ENCODE results near the gene SLC8A3. TPM values are rescaled to one million over a fixed set of nuclear protein-coding genes. Genes with fewer than 3 reads are reported as not detected.

SLC8A3 gene
- total RNA-seq, 6 experiments from 2014 or later, result not detected

GRCh38 chr14:70107309-70107708 is 81.4 kb downstream of the SLC8A3 start:
- Mint-ChIP-seq H3K4me1 (ENCODE audit: low read depth) (no peaks in the 10 kb centered on the region), H3K36me3 (ENCODE audit: low read depth) (no peaks in the 10 kb centered on the region), H3K27me3 (ENCODE audit: insufficient read depth) (no peaks in the 10 kb centered on the region; the same call in 1 of the 2 replicates), H3K9me3 (peaks cover 10% of the 10 kb centered on the region), H3K27ac (no peak overlapping the region), H3K4me3 (no peak overlapping the region)
- TF ChIP-seq CTCF (IDR thresholded peaks at IDR 0.05), result no peak
- DNase-seq, result no peak

- Mint-ChIP-seq H3K36me3 (ENCODE audit: low read depth) (no peaks in the 10 kb centered on the region), H3K27ac (no peak overlapping the region), H3K27me3 (ENCODE audit: insufficient read depth) (peaks cover 1% of the 10 kb centered on the region), H3K9me3 (peaks cover 5% of the 10 kb centered on the region; the same call in 1 of the 2 replicates), H3K4me1 (ENCODE audit: low read depth) (no peaks in the 10 kb centered on the region; the same call in 1 of the 2 replicates), H3K4me3 (no peak overlapping the region)
- DNase-seq, result no peak
- TF ChIP-seq CTCF (IDR thresholded peaks at IDR 0.05), result no peak
Measured at GRCh38 chr14:70100071-70100470, 88.7 kb downstream of the SLC8A3 start.

- Mint-ChIP-seq H3K36me3 (ENCODE audit: low read depth) (no peaks in the 10 kb centered on the region), H3K4me3 (no peak overlapping the region), H3K27ac (no peak overlapping the region), H3K4me1 (ENCODE audit: low read depth) (no peaks in the 10 kb centered on the region; the same call in 1 of the 2 replicates), H3K9me3 (peaks cover 5% of the 10 kb centered on the region; the same call in 1 of the 2 replicates), H3K27me3 (ENCODE audit: insufficient read depth) (peaks cover 1% of the 10 kb centered on the region)
- no peak for DNase-seq
- no peak for TF ChIP-seq CTCF (IDR thresholded peaks at IDR 0.05)
Measured at GRCh38 chr14:70098250-70098809, 90.4 kb downstream of the SLC8A3 start.

- Mint-ChIP-seq H3K4me3 (no peak overlapping the region), H3K27me3 (ENCODE audit: insufficient read depth) (peaks cover 1% of the 10 kb centered on the region), H3K27ac (no peak overlapping the region), H3K36me3 (ENCODE audit: low read depth) (no peaks in the 10 kb centered on the region), H3K9me3 (peaks cover 5% of the 10 kb centered on the region; the same call in 1 of the 2 replicates), H3K4me1 (ENCODE audit: low read depth) (no peaks in the 10 kb centered on the region; the same call in 1 of the 2 replicates)
- no peak for TF ChIP-seq CTCF (IDR thresholded peaks at IDR 0.05)
- DNase-seq, result no peak
Measured at GRCh38 chr14:70097576-70098249, 91.0 kb downstream of the SLC8A3 start.

GRCh38 chr14:70096866-70097265 is 91.9 kb downstream of the SLC8A3 start:
- Mint-ChIP-seq H3K27ac (no peak overlapping the region), H3K27me3 (ENCODE audit: insufficient read depth) (peaks cover 3% of the 10 kb centered on the region), H3K4me1 (ENCODE audit: low read depth) (no peaks in the 10 kb centered on the region; the same call in 1 of the 2 replicates), H3K4me3 (no peak overlapping the region), H3K36me3 (ENCODE audit: low read depth) (no peaks in the 10 kb centered on the region), H3K9me3 (peaks cover 9% of the 10 kb centered on the region)
- no peak for DNase-seq
- TF ChIP-seq CTCF (IDR thresholded peaks at IDR 0.05), result peak; percentile 10; the same call in 1 of the 2 replicates
